Osteocyte (in vitro differentiated cells): ENCODE data around the gene KCNK10. TPM values are rescaled to one million over a fixed set of nuclear protein-coding genes. Genes with fewer than 3 reads are reported as not detected.
"Not testable (repeated sequence)": the region's sequence is repeated elsewhere in the genome, so short reads cannot be mapped to it uniquely, and the experiment has no call there.

Source experiments
- DNase-seq: peaks from one replicate; pipeline ENCODE4 v3.0.0; 2021; ENCODE audit warnings: mixed read lengths; ENCODE audit not compliant: unreplicated experiment; ENCODE audit errors: extremely low spot score
- H3K27ac Mint-ChIP-seq: one replicate; pipeline ENCODE4 v1.8.0; 2021; ENCODE audit warnings: mild to moderate bottlenecking, mixed read lengths; ENCODE audit not compliant: unreplicated experiment
- H3K27me3 Mint-ChIP-seq: one replicate; pipeline ENCODE4 v1.8.0; 2021; ENCODE audit warnings: mixed read lengths; ENCODE audit not compliant: unreplicated experiment
- H3K36me3 Mint-ChIP-seq: one replicate; pipeline ENCODE4 v1.8.0; 2021; ENCODE audit warnings: mixed read lengths; ENCODE audit not compliant: unreplicated experiment
- H3K4me1 Mint-ChIP-seq: one replicate; pipeline ENCODE4 v1.8.0; 2021; ENCODE audit warnings: mixed read lengths; ENCODE audit not compliant: unreplicated experiment
- H3K4me3 Mint-ChIP-seq: one replicate; pipeline ENCODE4 v1.8.0; 2021; ENCODE audit warnings: mild to moderate bottlenecking, moderate library complexity, mixed read lengths; ENCODE audit not compliant: unreplicated experiment
- H3K9me3 Mint-ChIP-seq: one replicate; pipeline ENCODE4 v1.8.0; 2021; ENCODE audit warnings: mixed read lengths; ENCODE audit not compliant: unreplicated experiment
- CTCF ChIP-seq: fragments of 200-600 bp; sonication (generic); IDR thresholded peaks from 2 replicates; pipeline ENCODE4 v1.5.0; 2021; ENCODE audit warnings: antibody characterized with exemption, mild to moderate bottlenecking, moderate library complexity
- total RNA-seq: library from RNA; stranded (reverse); gene quantifications from 2 replicates; pipeline ENCODE4 v1.2.1, GENCODE V29; 2021

The KCNK10 gene
- total RNA-seq, 1 donor from 2014 or later, result not detected

- Mint-ChIP-seq H3K36me3 (no peaks in the 10 kb centered on the region), H3K4me3 (no peak overlapping the region), H3K27ac (no peak overlapping the region), H3K4me1 (no peaks in the 10 kb centered on the region), H3K27me3 (no peaks in the 10 kb centered on the region), H3K9me3 (no peaks in the 10 kb centered on the region)
- TF ChIP-seq CTCF, result no peak
- DNase-seq, result no peak
These were observed 59.0 kb downstream of the KCNK10 start for GRCh38 chr14:88264116-88264515.

GRCh38 chr14:88261302-88261701, 61.8 kb downstream of the KCNK10 start:
- H3K27ac Mint-ChIP-seq, H3K36me3 Mint-ChIP-seq, DNase-seq, H3K27me3 Mint-ChIP-seq, H3K4me1 Mint-ChIP-seq, H3K9me3 Mint-ChIP-seq, H3K4me3 Mint-ChIP-seq: not testable (repeated sequence)

GRCh38 chr14:88258021-88258420, 65.0 kb downstream of the KCNK10 start:
- Mint-ChIP-seq H3K27ac (no peak overlapping the region), H3K4me1 (no peaks in the 10 kb centered on the region), H3K9me3 (no peaks in the 10 kb centered on the region), H3K27me3 (no peaks in the 10 kb centered on the region), H3K36me3 (no peaks in the 10 kb centered on the region), H3K4me3 (no peak overlapping the region)
- DNase-seq, result no peak
- TF ChIP-seq CTCF, result no peak

- Mint-ChIP-seq H3K4me1 (no peaks in the 10 kb centered on the region), H3K36me3 (no peaks in the 10 kb centered on the region), H3K27me3 (no peaks in the 10 kb centered on the region), H3K4me3 (no peak overlapping the region), H3K27ac (no peak overlapping the region), H3K9me3 (no peaks in the 10 kb centered on the region)
- no peak for TF ChIP-seq CTCF
- no peak for DNase-seq
These were observed 65.8 kb downstream of the KCNK10 start for GRCh38 chr14:88256997-88257950.

GRCh38 chr14:88255798-88256197, 67.3 kb downstream of the KCNK10 start:
- DNase-seq, result no peak
- Mint-ChIP-seq H3K9me3 (no peaks in the 10 kb centered on the region), H3K27ac (no peak overlapping the region), H3K27me3 (no peaks in the 10 kb centered on the region), H3K36me3 (no peaks in the 10 kb centered on the region), H3K4me3 (no peak overlapping the region), H3K4me1 (no peaks in the 10 kb centered on the region)
- no peak for TF ChIP-seq CTCF
